ENCODE data around the gene NKX1-2.

The NKX1-2 gene

DNA sequence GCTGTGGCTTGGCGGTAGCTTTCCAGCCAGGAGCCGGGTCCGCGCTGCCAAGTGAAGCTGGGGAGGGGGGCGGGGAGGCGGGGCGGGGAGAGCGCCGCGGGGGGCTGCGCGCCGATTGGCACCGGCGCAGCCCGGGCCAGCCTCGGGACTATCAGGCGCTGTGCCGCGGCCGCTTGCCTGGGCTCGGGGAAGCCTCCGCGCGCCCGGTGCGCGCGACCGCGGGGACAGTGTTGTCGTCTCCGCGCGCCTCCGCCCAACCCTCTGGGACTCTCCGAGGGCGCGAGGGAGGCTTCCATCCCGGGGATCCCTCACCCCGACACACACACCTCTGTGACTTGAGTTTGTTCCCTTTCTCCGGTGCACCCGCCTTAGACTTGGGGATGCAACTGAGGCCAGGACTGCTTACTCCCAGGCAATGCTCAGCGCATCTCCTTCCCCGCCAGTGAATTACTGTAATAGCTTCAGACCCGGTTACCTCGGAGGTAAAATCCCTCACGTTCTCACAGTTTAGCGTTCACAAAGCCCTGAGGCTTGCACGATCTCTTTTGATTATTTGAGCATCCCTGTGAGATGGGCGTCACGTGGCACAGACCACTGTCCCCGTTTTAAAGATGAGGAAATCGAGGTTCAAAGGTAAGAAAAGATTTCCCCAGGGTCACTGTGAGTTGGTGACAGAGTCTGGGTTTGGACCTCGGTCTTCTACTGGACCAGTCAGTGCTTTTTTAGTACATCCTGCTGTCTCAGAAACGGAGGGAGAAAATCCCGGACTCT lies at the start of gene NKX1-2:
TSS of gene NKX1-2 (minus strand) at position 24 of the 771 bp plus-strand sequence. CDS start 92 bp downstream, outside the sequence.
- DNase-seq (ENCODE audit: low read depth in 3 of 3, low spot score in 1 of 3) = no peak

DNA sequence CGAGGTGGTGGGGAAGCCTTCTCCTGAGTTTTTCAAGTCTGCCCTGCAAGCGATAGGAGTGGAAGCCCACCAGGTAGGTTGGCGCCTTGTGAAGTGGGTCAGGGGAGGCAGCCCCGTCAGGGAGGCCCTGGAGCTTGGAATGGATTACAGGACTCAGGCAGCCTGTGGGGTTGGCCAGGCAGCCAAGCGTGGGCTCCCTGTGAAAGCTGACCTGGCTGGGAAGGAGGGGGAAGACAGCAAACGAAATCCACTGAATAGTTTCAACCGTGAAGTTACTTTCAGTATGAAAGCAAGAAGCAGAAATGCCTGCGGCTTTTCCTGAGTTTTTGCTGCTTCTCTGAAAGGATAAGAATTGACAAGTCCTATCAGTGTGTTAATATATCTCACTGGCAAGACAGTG lies 48.2 kb upstream of the NKX1-2 start:
- DNase-seq (ENCODE audit: low read depth in 3 of 3, low spot score in 1 of 3) = no peak

DNA sequence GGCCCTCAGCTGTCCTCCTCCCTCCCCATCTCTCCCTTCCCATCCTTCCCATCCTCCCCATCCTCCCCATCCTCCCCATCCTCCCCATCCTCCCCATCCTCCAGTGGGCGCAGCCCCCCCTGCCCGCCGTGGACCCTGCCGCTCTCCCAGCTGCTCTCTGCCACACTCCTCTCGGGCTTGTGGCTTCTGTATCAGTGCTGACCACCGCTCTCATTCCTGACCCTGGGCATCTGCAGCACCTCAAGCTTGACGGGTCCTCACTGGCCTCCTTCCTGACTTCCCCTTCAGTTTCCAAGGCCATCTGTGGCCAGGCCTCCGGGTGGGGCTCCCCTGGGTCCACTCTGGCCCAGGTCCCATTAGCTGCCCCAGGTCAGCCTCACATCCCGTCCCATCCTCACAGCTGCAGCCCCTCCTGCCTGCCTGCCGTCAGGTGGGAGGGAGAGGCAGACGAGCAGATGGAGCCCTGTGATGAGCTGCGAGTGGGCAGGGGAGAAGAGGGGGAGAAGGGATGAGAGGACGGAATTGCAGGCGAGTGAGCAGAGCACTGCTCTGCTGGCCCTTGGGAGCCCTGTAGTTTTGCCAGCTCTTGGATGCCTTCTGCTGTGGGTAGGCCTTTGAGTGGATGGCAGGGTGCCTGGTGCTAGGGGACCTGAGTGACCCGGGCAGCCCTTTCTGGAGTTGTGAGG lies 47.5 kb upstream of the NKX1-2 start:
- DNase-seq (ENCODE audit: low read depth in 3 of 3, low spot score in 1 of 3) = no peak

DNA sequence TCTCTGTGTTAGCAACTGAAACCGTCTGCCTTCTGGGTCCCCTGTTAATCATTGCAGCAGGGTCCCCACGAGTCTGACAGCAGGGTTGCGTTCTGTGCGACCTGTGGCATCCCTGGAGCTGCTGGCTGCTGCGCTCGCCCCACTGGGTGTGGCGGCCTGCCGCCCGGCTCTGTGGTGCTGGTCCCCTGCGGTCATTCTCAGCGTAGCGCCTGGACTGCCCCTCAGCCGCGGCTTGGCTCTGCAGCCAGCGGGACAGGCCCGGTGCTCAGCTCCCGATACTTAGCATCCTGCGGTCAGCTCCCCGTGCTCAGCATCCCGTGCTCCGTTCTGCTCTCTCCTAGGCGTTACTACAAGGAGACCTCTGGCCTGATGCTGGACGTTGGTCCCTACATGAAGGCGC lies 46.8 kb upstream of the NKX1-2 start:
- no peak for DNase-seq (ENCODE audit: low read depth in 3 of 3, low spot score in 1 of 3)

DNA sequence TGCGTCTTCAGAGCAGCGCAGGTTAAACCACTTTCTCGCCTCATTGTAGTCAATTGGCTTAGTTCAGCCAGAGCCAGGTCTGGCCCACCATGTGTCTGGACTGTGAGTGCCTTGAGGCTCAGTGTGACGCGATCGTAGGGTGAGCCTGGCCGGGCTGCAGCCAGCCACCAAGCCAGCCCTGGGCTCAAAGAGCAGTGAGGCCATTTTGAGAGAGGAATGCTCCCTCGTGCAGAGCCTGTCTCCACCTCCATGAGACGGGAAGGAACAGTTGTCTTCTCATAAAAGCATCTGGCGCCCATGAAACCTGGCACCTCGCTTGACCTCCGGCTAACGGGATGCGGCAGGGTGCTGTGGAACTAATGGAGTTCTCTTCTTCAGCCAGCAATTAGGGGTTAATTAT lies 46.3 kb upstream of the NKX1-2 start:
- no peak for DNase-seq (ENCODE audit: low read depth in 3 of 3, low spot score in 1 of 3)

DNA sequence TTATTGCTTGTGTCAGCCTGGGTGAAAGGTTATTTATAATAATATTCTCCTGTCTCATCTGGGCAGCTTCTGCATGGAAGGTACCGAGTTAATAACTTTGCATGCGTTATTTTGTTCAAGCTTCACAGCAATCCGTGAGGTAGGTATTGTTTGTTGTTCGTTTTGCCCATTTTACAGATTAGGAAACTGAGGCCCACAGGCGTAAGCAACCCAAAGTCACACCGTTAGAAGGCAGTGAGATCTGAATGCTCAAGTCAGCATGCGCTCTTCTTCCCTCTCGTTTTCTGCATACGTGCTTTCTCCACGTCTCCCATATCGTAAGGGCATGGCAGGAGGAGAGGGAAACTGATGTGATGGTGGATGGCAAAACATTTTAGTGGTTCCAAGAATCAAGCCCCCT lies 45.9 kb upstream of the NKX1-2 start:
- no peak for DNase-seq (ENCODE audit: low read depth in 3 of 3, low spot score in 1 of 3)

DNA sequence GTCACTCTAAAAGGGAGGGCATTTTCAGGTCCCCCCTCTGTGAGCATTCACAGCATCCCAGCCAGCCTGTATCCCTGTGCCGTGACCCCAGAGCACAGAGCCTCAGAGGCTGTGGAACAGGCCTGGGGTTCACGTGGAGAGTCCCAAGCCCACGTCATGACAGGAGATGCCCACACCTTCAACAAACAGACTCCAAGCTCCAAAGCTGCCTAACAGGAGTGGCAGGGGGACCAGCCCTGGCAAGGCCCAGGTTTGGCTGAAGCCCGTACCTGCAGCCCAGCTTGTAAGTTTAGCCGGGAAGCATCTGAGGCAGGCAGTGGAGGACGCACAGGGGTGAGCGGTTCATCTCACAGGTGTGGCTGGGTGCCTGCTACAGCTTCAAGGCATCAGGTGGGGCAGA lies 45.3 kb upstream of the NKX1-2 start:
- no peak for DNase-seq (ENCODE audit: low read depth in 3 of 3, low spot score in 1 of 3)

DNA sequence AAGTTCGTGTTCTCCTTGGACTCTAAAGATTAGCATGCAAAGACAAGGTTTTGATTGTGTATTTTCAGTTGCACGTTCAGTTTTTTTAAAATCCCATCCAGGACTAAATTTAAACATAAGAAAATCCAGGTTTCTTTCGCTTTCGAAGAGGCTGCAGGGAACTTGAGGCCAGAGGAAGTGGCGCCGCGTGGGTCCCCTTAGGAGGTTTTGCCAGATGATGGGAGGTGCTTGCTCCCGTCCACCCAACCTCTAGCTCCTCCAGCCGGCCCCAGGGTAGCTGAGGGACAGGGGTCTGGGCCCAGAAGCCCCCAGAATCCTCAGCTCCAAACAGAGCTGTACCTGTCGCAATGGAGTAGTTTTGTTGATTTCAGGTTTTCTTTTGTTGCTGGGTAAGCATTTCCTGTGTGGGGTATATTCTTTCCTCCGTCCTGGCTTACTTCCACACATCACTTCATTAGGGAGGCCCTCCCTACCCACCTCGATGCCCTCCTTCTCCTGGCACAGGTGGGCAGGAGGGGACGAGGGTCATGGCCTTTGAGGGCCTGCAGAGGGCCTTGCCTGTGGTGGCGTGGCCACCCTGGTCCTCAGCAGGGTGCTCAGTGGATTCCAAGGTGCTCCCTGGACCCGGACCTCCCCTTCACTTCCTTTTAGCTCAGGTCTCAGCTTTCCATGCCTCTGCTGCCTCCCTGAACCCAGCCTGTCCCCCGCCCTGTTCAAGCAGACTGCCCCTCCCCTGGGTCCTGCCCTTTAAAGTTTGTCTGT lies 44.4 kb upstream of the NKX1-2 start:
- DNase-seq (ENCODE audit: low read depth in 3 of 3, low spot score in 1 of 3) = no peak

DNA sequence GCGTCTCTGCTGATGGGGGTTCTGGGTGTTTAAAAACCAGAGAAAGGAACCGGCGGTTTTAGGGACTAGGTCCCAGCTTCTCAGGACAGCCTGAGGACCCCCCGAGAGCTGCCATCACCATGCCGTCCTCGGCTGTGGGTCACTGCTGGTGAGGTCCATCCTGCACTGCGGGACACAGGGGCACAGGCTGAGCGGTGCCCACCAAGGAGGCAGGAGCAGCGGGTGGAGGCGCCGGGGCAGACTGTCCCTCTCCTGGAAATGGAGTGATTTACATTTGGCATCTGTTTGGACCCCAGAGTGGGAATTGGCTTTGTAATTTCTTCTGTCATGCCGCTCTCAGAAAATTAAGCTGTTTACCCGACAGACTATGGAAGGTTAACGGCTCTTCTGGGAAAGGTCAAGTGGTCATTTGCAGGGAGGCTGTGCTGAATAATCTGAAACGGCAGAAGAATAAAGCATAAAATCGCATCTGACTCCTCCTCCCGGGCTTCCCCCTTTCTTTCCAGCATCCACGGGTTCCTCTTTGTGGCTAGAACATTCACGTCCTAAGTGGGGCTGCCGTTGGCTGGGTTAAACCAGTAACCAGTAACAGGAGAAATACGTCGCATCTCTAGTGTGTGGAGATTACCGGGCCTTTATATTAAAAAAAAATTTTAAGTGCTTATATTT lies 43.5 kb upstream of the NKX1-2 start:
- no peak for DNase-seq (ENCODE audit: low read depth in 3 of 3, low spot score in 1 of 3)

DNA sequence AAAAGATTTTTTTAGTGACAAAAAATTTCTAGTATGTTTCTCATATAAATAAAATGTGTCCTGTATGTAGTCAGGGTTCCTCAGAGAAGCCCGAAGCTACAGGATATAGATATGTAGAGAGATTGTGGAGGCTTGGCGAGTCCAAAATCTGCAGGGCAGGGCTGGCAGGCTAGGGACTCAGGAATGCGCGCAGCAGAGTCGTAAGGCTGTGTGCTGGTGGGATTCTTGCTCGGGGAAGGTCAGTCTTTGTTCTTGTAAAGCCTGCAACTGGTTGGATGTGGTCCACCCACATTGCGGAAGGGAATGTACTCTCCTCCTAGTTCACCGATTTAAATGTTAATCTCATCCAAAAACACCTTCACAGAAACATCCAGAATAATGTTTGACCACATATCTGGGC lies 42.4 kb upstream of the NKX1-2 start:
- no peak for DNase-seq (ENCODE audit: low read depth in 3 of 3, low spot score in 1 of 3)

DNA sequence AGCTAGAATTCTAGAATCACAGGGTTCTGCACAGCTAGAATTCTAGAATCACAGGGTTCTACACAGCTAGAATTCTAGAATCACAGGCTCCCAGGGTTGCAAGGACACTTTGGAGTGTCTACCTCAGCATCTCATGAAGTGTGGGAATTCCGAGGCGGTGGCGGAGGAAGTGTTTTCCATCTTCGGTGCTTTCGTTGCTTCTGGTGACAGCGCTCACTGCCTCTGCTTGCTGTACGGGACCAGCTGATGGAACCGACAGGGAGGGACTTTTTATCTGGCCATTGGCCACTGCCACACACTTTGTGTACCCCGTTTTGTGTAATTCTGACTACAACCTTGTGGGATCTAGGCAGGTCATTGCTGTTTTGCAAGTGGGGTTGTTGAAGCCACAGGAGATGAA lies 41.3 kb upstream of the NKX1-2 start:
- DNase-seq (ENCODE audit: low read depth in 3 of 3, low spot score in 1 of 3) = no peak

DNA sequence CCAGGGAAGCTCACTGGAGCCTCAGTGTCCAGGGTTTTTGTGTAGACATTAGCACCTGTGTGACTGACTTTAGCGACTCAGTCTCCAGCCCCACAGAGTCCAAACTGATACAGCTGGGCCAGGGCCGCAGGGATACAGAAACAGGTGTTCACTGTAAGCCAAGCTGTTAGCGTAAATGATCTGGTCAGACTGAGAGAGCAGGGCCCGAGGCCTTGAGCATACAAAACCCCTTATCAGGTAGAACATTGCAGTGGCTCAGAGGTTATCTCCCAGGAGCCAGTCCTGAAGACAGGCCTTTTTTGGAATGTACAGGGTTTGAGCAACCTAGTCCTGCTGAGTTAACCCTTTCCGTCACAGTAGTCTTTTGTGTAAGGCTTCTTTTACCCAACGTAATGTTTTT lies 36.8 kb upstream of the NKX1-2 start:
- no peak for DNase-seq (ENCODE audit: low read depth in 3 of 3, low spot score in 1 of 3)

DNA sequence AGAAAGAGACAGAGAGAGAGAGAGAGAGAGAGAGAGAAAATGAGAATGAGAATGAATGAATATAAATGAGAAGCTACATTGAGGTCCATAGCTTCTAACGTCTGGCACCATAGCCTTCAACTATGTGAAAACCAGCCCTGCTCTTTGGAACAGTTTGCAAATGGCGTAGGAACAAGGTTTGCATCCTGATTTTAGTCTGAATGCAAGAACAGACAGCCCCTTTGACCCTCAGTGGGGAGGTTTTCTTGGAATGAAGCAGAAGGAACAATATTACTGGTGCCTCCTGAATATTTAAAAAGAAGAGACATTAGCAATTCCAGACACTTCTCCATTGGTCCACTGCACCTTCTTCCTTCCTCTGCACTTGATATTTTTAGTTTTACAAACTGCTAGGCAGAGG lies 34.8 kb upstream of the NKX1-2 start:
- DNase-seq (ENCODE audit: low read depth in 3 of 3, low spot score in 1 of 3) = no peak

DNA sequence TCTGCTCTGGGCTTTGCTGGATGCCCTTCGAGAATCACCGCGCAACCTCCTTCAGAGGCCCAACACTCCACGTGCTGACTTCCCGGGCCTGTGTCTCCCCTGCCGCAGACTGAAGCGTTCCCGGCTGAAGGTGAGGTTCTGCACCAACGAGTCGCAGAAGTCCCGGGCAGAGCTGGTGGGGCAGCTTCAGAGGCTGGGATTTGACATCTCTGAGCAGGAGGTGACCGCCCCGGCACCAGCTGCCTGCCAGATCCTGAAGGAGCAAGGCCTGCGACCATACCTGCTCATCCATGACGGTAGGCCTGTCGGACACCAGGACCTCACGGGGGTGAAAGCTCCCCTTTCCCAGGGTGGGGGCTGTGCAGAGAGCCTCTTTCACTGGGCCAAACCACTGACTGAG lies 34.2 kb upstream of the NKX1-2 start:
- DNase-seq (ENCODE audit: low read depth in 3 of 3, low spot score in 1 of 3) = no peak

DNA sequence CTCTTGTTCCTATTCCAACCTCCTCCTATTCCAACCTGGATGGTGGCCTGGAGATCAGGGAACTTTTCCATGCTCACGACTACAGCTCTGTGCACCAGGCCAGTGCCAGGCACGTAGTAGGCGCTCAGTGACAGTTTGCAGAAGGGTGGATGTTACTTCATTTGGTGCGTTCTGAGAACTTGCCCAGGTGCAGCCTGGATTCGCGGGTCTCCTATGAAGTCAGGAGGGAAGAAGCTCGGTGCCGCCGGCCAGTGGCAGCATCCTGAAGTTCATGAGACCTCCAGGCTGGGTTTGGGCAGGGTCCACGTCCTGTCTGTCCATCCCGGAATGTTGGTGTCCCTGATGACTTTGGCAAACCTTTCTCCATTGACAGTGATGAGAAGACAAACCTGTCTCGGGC lies 33.0 kb upstream of the NKX1-2 start:
- no peak for DNase-seq (ENCODE audit: low read depth in 3 of 3, low spot score in 1 of 3)

DNA sequence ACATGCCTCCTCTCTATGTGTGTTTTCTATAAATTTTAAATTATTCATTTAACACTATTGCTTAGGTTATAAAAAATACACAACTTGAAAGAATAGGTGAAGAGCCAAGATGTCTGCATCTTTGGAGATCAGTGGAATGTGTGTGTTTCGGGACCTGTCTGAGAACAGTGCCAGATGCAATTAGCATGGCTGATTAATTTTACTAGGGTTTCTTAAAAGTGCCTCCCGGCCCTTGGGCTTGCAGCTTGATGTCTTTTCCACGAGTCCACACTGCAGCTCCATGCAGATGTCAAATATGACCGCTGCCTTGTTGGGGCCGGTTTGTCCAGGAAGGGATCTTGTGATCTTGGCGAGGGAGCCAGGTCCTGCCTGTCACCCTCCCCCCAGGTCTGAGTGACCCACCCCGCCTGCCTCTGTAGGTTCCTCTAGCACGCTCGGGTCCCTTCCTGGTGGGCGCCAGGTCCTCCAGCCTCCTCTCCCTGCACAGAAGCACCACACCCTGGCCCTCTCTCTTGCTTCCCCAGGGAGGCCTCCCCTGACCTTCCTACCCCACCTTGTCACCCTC lies 32.5 kb upstream of the NKX1-2 start:
- DNase-seq (ENCODE audit: low read depth in 3 of 3, low spot score in 1 of 3) = no peak

DNA sequence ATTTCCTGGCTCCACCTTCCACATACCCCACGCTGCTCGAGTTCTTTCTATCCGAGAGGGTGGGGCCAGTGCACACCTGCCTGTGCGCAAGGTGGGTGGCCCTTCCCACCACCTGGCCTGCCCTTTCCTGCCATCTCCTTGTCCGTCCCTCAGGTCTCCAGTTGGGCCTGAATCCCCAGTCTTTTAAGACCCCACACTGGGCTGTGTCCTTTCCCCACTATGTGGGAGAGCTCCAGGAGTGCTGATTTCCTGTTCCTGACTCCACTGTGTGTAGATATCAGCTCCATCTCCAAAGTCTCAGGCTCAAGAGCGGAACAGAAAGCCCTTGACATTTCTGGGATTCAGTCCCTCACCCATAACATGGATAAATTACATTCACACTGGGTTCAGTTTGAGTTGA lies 31.9 kb upstream of the NKX1-2 start:
- DNase-seq (ENCODE audit: low read depth in 3 of 3, low spot score in 1 of 3) = no peak

DNA sequence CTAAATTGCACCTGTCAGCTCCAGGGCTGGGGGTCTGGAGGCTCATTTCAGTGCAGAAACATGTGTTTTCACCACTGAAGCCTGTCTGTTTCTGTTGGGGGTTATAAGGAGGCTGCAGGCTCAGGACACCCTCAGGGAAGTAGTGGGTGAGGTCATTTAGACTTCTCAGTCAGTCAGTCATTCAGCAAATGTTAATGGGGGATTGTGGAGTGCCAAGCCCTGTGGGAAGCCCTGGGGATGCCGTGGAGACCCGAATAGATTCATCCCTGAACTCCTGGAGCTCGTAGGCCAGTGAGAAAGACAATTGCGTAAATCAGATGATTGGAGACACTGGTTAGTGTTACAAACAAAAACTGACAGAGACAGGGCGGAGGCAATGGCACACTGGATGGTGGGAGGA lies 31.0 kb upstream of the NKX1-2 start:
- DNase-seq (ENCODE audit: low read depth in 3 of 3, low spot score in 1 of 3) = no peak

DNA sequence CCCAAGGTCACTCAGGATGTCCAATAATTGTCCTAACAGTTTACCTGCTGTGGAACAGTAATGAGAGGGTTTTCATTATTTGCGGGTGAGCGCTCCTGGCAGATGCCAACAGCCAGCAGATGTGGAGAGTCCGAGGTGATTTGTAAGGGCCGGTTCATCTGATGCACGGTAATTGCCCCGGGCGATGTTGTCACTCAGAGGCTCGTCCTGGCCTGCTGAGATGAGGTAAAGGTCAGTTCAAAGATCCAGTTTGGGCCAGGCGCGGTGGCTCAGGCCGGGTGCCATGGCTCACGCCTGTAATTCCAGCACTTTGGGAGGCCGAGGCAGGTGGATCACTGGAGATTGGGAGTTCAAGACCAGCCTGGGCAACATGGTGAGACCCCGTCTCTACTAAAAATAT lies 28.7 kb upstream of the NKX1-2 start:
- DNase-seq (ENCODE audit: low read depth in 3 of 3, low spot score in 1 of 3) = no peak

DNA sequence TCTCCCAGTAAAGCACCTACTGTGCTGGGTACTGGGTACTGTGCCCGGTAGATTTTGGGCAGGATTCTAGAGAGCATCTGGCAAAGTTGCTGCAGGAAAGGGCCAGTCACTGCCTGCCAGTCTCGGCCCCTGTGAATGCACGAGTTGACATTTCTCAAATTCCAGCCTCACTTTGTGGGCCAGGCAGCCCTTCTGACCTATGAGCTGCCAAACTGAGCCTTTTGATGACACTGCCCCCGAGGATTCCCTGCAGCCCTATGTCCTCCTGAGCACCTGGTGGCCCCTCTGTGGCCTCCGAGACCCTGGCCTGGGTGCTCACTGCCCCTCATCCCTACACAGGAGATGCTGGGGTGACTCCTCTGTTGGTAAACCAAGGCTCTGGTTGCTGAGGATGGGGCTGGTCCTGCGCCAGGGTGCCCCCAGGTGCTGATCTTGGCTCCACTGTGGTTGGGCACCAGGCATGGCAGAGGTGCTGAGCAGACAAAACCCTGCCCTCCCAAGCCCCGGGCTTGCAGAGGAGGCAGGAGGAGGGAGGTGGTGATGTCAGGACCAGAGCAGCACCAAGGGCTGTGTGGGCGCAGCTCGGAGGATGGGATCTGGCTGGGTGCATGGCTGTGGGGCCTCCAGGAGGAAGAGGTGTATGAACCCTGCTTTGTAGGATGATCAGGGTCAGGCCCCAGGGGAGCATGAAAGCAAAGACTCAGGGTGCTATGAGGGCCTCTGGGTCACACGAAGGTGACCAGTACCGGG lies 28.0 kb upstream of the NKX1-2 start:
- no peak for DNase-seq (ENCODE audit: low read depth in 3 of 3, low spot score in 1 of 3)
